Naive B cell (primary cell): ENCODE measurements around the gene RAET1E. TPM values are rescaled to one million over a fixed set of nuclear protein-coding genes. Genes with fewer than 3 reads are reported as not detected.
A peak's percentile ranks its signal among the peaks of the same experiment; 100 is the strongest.
"Not testable (repeated sequence)": the region's sequence is repeated elsewhere in the genome, so short reads cannot be mapped to it uniquely, and the experiment has no call there.

Experiments
- ATAC-seq, 2 donors: fragments of 150-1000 bp; cut with Tn5 transposase; 2 replicates each; pipeline ENCODE4 v1.10.0; 2021; ENCODE audit warnings: low read depth in 2 of 2, mild to moderate bottlenecking in 2 of 2, moderate library complexity in 2 of 2
- DNase-seq: peaks from one replicate; pipeline ENCODE4 v3.0.0; 2022
- H3K27ac Mint-ChIP-seq, 6 donors: one replicate each; pipeline ENCODE4 v1.8.0; 2020 to 2022; ENCODE audit warnings: mild to moderate bottlenecking in 6 of 6, mixed read lengths in 6 of 6, moderate library complexity in 5 of 6, inconsistent platforms in 2 of 6
- H3K27me3 Mint-ChIP-seq, 3 donors: one replicate each; pipeline ENCODE4 v1.8.0; 2021 to 2022; ENCODE audit warnings: mixed read lengths in 3 of 3, mild to moderate bottlenecking in 1 of 3
- H3K36me3 Mint-ChIP-seq, 2 donors: one replicate each; pipeline ENCODE4 v1.8.0; 2020 to 2022; ENCODE audit warnings: mixed read lengths in 2 of 2, inconsistent platforms in 1 of 2, mild to moderate bottlenecking in 1 of 2
- H3K4me1 Mint-ChIP-seq, 3 donors: one replicate each; pipeline ENCODE4 v1.8.0; 2020 to 2022; ENCODE audit warnings: mixed read lengths in 3 of 3, inconsistent platforms in 1 of 3, mild to moderate bottlenecking in 1 of 3, moderate library complexity in 1 of 3
- H3K4me3 Mint-ChIP-seq, 8 donors: one replicate each; pipeline ENCODE4 v1.8.0; 2020 to 2022; ENCODE audit warnings: mild to moderate bottlenecking in 8 of 8, mixed read lengths in 8 of 8, moderate library complexity in 8 of 8, inconsistent platforms in 2 of 8
- H3K9me3 Mint-ChIP-seq, 7 donors: one replicate each; pipeline ENCODE4 v1.8.0; 2020 to 2022; ENCODE audit warnings: mixed read lengths in 7 of 7, mild to moderate bottlenecking in 5 of 7, inconsistent platforms in 2 of 7, moderate library complexity in 1 of 7
- polyA plus RNA-seq, 6 donors: library from polyadenylated mRNA; unstranded; fragments of 300-500 nt; fragmentation: Illumina TruSeq; gene quantifications; one replicate each; pipeline ENCODE4 v1.2.3, GENCODE V29; 2021; ENCODE audit warnings: low read depth in 6 of 6

Gene RAET1E
- polyA plus RNA-seq, 6 donors from 2014 or later = not detected

DNA sequence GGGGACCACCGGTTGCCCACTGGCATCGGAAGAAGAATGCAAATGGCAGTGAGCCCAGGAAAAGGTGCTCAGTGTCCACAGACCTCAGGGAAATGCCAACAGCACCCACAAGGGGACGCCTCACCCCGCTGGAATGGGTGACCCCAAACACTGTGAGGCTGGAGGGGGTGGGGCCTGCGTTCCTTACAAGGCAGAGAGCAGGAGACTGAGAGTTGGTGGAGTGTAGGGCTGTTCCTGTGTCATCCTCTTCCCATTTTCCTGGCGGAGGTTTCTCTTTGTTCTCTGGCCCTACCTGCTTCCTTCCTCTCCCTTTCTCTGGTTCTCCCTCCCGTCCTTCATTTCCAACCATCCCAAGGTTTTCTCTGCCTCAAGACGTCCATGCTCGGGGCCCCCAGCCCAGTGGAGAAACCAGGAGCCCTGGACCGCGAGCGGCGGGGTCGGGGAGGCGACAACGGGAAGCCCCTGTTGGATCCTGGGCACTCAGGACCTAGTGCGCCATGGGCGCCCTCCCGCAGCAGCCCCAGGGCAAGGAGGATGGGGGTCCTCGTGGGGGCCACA is 40.2 kb upstream of the RAET1E start:
- not testable (repeated sequence) for H3K36me3 Mint-ChIP-seq, DNase-seq
- Mint-ChIP-seq H3K4me3 (peak overlapping the region; percentile 70 to 92 (median 86)), H3K27me3 (peaks cover 79 to 100% (median 87%) of the 10 kb centered on the region in 3 donors), H3K9me3 (peaks cover 0 to 10% (median 2%) of the 10 kb centered on the region in 7 donors), H3K4me1 (peaks cover 21 to 56% (median 43%) of the 10 kb centered on the region in 3 donors), H3K27ac (peak overlapping the region; percentile 95 to 99 (median 98))
- ATAC-seq = peak; percentile 15 to 17

DNA sequence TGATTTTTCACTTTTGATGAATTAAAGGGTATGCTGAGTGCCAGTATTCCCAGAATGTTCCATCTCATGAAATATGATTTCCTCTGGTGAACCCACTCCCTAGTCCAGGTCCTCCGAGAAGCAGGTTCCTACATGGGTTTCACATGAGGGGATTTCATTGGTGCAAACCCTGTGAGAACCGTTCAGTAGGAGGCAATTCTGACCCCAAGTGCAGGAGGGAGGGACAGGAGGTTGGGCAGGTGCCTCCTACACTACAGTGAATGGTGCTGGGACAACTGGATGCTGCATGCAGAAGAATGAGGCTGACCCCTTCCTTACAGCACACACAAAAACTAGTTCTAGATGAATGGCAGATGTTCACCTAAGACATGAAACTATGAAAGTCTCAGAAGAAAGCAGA is 38.8 kb upstream of the RAET1E start:
- Mint-ChIP-seq H3K27me3 (peaks cover 77 to 99% (median 87%) of the 10 kb centered on the region in 3 donors), H3K36me3 (no peaks in the 10 kb centered on the region), H3K27ac (peak overlapping the region in 5 of 6 donors; percentile 33 to 97 (median 90)), H3K4me1 (peaks cover 14 to 46% (median 32%) of the 10 kb centered on the region in 3 donors), H3K9me3 (peaks cover 0 to 10% (median 2%) of the 10 kb centered on the region in 7 donors), H3K4me3 (no peak overlapping the region)
- DNase-seq = no peak
- no peak for ATAC-seq

- peaks cover 0 to 7% (median 2%) of the 10 kb centered on the region in 7 donors for H3K9me3 Mint-ChIP-seq
- no peak for ATAC-seq
- no peak overlapping the region for H3K4me3 Mint-ChIP-seq
- H3K36me3 Mint-ChIP-seq = no peaks in the 10 kb centered on the region
- peaks cover 10 to 37% (median 24%) of the 10 kb centered on the region in 3 donors for H3K4me1 Mint-ChIP-seq
- DNase-seq = no peak
- peaks cover 78 to 99% (median 93%) of the 10 kb centered on the region in 3 donors for H3K27me3 Mint-ChIP-seq
- H3K27ac Mint-ChIP-seq = peak overlapping the region in 1 of 6 donors; percentile 70
Observed at GRCh38 chr6:149935668-149936067, 37.8 kb upstream of the RAET1E start.

- ATAC-seq (no peak), DNase-seq (no peak)
- Mint-ChIP-seq H3K27me3 (peaks cover 78 to 99% (median 93%) of the 10 kb centered on the region in 3 donors), H3K36me3 (no peaks in the 10 kb centered on the region), H3K4me1 (peaks cover 10 to 32% (median 24%) of the 10 kb centered on the region in 3 donors), H3K27ac (peak overlapping the region in 1 of 6 donors; percentile 70), H3K4me3 (peak overlapping the region in 1 of 8 donors; percentile 59), H3K9me3 (peaks cover 0 to 7% (median 2%) of the 10 kb centered on the region in 7 donors)
Observed at GRCh38 chr6:149935246-149935645, 37.3 kb upstream of the RAET1E start.

DNA sequence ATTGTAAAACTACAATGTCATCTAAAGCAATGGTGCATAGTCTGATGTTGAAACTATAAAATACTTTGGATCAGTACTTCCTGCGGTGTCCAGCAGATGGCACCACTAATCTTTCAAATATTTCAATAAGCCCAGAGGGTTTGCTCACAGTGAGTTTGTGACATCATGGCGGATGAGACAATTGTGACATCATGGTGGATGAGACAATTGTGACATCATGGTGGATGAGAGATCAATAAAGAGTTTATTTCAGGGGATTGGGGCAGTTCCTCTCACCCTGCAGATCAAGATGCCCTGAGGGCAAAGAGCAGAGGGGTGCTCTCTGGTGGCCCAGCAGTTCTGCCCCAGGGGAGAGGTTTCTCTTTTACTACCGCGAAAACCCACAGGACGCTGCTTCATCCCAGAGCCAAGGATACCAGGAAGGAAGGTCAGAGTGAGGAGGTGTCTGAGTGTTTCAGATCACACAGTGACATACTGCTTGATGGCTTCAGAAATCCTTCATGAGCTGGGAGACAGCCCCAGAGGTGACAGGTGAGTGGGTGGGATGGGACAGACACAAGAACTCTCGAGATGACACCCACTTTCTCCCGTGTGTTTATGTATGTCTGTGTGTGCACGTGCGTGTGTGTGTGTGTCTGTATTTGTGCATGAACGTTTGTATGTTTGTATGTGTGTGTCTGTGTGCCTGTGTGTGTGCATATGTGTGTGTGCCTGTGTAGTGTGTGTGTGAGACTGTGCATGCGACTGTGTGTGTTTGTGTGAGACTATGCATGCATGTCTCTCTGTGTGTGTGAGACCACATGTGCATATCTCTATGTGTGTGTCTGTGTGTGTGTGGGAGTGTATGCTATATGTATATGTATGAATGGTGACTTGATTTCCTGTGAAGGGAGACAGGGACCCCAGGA is 36.6 kb upstream of the RAET1E start:
- DNase-seq (peak; percentile 69), ATAC-seq (peak in 1 of 2 donors; percentile 22)
- no peaks in the 10 kb centered on the region for H3K36me3 Mint-ChIP-seq
- peak overlapping the region in 1 of 8 donors; percentile 7 for H3K4me3 Mint-ChIP-seq
- H3K27me3 Mint-ChIP-seq = peaks cover 80 to 99% (median 93%) of the 10 kb centered on the region in 3 donors
- peak overlapping the region in 3 of 6 donors; percentile 0 to 75 (median 49) for H3K27ac Mint-ChIP-seq
- peaks cover 0 to 7% (median 2%) of the 10 kb centered on the region in 7 donors for H3K9me3 Mint-ChIP-seq
- H3K4me1 Mint-ChIP-seq = peaks cover 10 to 25% (median 24%) of the 10 kb centered on the region in 3 donors

DNA sequence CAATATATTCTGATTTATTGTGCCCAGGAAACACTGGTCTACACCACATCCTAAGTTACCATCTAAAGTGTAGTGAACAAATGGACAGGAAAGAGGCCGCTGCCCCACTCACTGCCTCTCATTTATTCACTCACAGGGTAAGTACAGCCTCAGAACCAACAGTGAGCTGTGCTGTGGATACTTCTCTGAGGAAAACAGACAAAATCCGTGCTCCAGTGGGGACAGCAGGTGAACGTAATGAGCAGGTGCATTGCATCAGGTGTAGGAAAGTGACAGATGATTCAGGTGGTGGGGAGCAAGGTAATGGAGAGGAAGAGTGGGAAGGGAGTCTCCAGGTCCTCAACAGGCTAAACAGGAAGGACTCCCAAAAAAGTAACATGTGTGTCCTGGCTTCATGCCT is 35.5 kb upstream of the RAET1E start:
- peaks cover 4 to 17% (median 14%) of the 10 kb centered on the region in 3 donors for H3K4me1 Mint-ChIP-seq
- peaks cover 0 to 4% (median 0%) of the 10 kb centered on the region in 7 donors for H3K9me3 Mint-ChIP-seq
- no peak overlapping the region for H3K27ac Mint-ChIP-seq
- ATAC-seq (no peak), DNase-seq (no peak)
- no peak overlapping the region for H3K4me3 Mint-ChIP-seq
- no peaks in the 10 kb centered on the region for H3K36me3 Mint-ChIP-seq
- H3K27me3 Mint-ChIP-seq = peaks cover 82 to 99% (median 95%) of the 10 kb centered on the region in 3 donors

DNA sequence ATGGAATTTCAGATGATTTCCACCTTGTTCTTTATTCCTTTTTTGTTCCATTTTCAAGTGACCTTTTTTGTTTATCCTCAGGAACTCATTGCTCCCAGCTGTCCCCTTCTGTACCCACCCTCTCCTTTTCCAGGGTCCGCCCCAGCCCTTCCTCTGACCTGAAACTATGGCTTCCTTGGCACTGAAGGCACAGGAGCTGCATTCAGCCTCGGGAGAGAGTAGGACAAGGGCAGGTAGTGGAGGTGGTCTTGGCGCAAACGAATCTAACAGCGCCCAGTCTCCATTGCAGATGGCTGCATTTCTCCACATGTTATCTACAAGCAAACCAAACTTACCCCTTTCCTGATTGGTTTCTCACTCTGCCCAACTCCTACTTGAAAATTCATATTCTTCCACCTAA is 35.1 kb upstream of the RAET1E start:
- no peak for ATAC-seq
- H3K27ac Mint-ChIP-seq = no peak overlapping the region
- H3K4me3 Mint-ChIP-seq = no peak overlapping the region
- peaks cover 4 to 13% (median 10%) of the 10 kb centered on the region in 3 donors for H3K4me1 Mint-ChIP-seq
- peaks cover 0 to 4% (median 0%) of the 10 kb centered on the region in 7 donors for H3K9me3 Mint-ChIP-seq
- H3K36me3 Mint-ChIP-seq = no peaks in the 10 kb centered on the region
- DNase-seq = no peak
- H3K27me3 Mint-ChIP-seq = peaks cover 86 to 99% (median 99%) of the 10 kb centered on the region in 3 donors

DNA sequence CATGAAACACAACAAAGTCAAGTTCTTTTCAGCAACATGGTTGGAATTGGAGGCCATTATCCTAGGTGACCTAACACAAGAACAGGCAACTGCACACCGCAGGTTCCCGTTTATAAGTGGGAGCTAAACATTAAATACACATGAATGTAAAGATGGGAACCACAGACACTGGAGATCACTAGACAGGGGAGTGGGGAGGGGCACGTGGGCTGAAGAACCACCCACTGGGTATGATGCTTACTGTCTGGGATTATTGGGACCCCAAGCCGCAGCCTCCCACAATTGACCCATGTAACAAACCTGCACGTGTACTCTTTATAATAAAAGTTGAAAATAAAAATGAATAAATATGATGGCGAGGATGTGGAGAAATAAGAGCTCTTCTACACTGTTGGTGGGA is 33.6 kb upstream of the RAET1E start:
- H3K36me3 Mint-ChIP-seq = peaks cover 0 to 1% of the 10 kb centered on the region in 2 donors
- H3K9me3 Mint-ChIP-seq = peaks cover 0 to 9% (median 0%) of the 10 kb centered on the region in 7 donors
- DNase-seq (no peak), ATAC-seq (no peak)
- H3K27me3 Mint-ChIP-seq = peaks cover 86 to 98% (median 96%) of the 10 kb centered on the region in 3 donors
- no peak overlapping the region for H3K4me3 Mint-ChIP-seq
- no peak overlapping the region for H3K27ac Mint-ChIP-seq
- H3K4me1 Mint-ChIP-seq = peaks cover 3 to 5% (median 4%) of the 10 kb centered on the region in 3 donors

DNA sequence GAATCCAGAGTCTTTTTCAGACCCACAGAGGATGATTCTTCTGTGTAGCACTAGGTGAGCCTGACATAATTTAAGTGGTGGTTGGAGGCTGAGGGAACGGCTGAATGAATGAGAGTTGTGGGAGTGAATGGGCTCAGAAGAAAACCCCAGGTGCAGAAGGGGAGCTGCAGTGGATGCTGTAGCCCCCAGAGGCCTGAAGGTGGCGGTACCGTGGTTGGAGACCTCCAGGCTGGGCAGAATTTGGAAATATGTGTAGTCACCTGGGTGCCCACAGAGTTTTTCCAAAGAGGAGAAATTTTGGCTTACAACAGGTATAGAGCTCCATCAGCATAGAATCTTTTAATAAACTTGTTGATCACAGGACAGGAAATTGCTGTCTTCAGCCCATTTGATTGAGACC is 31.5 kb upstream of the RAET1E start:
- no peak overlapping the region for H3K4me3 Mint-ChIP-seq
- peaks cover 0 to 7% of the 10 kb centered on the region in 2 donors for H3K36me3 Mint-ChIP-seq
- peaks cover 8 to 10% (median 9%) of the 10 kb centered on the region in 3 donors for H3K4me1 Mint-ChIP-seq
- DNase-seq (no peak), ATAC-seq (peak in 1 of 2 donors; percentile 32)
- H3K9me3 Mint-ChIP-seq = peaks cover 0 to 11% (median 0%) of the 10 kb centered on the region in 7 donors
- H3K27me3 Mint-ChIP-seq = peaks cover 83 to 99% (median 96%) of the 10 kb centered on the region in 3 donors
- no peak overlapping the region for H3K27ac Mint-ChIP-seq

- peaks cover 0 to 21% (median 5%) of the 10 kb centered on the region in 7 donors for H3K9me3 Mint-ChIP-seq
- H3K27me3 Mint-ChIP-seq = peaks cover 79 to 99% (median 97%) of the 10 kb centered on the region in 3 donors
- not testable (repeated sequence) for H3K36me3 Mint-ChIP-seq, H3K27ac Mint-ChIP-seq, ATAC-seq, H3K4me3 Mint-ChIP-seq, DNase-seq
- H3K4me1 Mint-ChIP-seq = peaks cover 18 to 26% (median 20%) of the 10 kb centered on the region in 3 donors
Observed at GRCh38 chr6:149927025-149927424, 29.1 kb upstream of the RAET1E start.

GRCh38 chr6:149925974-149926777 is 28.3 kb upstream of the RAET1E start:
- peaks cover 0 to 21% (median 5%) of the 10 kb centered on the region in 7 donors for H3K9me3 Mint-ChIP-seq
- H3K36me3 Mint-ChIP-seq = peaks cover 0 to 14% of the 10 kb centered on the region in 2 donors
- H3K4me3 Mint-ChIP-seq = peak overlapping the region in 4 of 8 donors; percentile 29 to 73 (median 39)
- DNase-seq = no peak
- peaks cover 18 to 30% (median 24%) of the 10 kb centered on the region in 3 donors for H3K4me1 Mint-ChIP-seq
- peak overlapping the region in 1 of 6 donors; percentile 75 for H3K27ac Mint-ChIP-seq
- peak; percentile 42 to 54 for ATAC-seq
- H3K27me3 Mint-ChIP-seq = peaks cover 81 to 99% (median 97%) of the 10 kb centered on the region in 3 donors

- Mint-ChIP-seq H3K27ac (no peak overlapping the region), H3K9me3 (peaks cover 0 to 21% (median 5%) of the 10 kb centered on the region in 7 donors), H3K4me3 (peak overlapping the region in 3 of 8 donors; percentile 28 to 68 (median 41)), H3K27me3 (peaks cover 81 to 99% (median 97%) of the 10 kb centered on the region in 3 donors), H3K4me1 (peaks cover 18 to 30% (median 24%) of the 10 kb centered on the region in 3 donors), H3K36me3 (peaks cover 0 to 18% of the 10 kb centered on the region in 2 donors)
- DNase-seq (no peak), ATAC-seq (no peak)
Observed at GRCh38 chr6:149925253-149925973, 27.5 kb upstream of the RAET1E start.
